Measurements from ENCODE around the gene SLC30A4. TPM values are rescaled to one million over a fixed set of nuclear protein-coding genes. Genes with fewer than 3 reads are reported as not detected.

The SLC30A4 gene
- total RNA-seq, 1 experiment from 2014 or later = 2.7 TPM

- H3K4me3 ChIP-seq = no peak overlapping the region
- TF ChIP-seq EZH2 (IDR thresholded peaks at IDR 0.05; ENCODE audit: low read depth) = no peak
- TF ChIP-seq CTCF (conservative IDR thresholded peaks at IDR 0.05) = no peak
- H3F3A ChIP-seq (ENCODE audit: insufficient read depth, low read depth) = no peaks in the 10 kb centered on the region
- no peaks in the 10 kb centered on the region for H3K9me2 ChIP-seq (ENCODE audit: insufficient read depth)
- CTCF ChIA-PET = no interaction called here
- no TSS peak for BruUV-seq (replicated peaks)
- no peaks in the 10 kb centered on the region for H3K9me3 ChIP-seq (ENCODE audit: insufficient read depth, low read depth)
- no peak overlapping the region for H3K27ac ChIP-seq
- H3K4me1 ChIP-seq (replicated peaks; ENCODE audit: insufficient read depth) = no peaks in the 10 kb centered on the region
- H3K4me2 ChIP-seq = no peak overlapping the region
- H3K79me2 ChIP-seq (ENCODE audit: low read depth) = no peaks in the 10 kb centered on the region
- no peaks in the 10 kb centered on the region for H4K20me1 ChIP-seq (ENCODE audit: insufficient read depth)
- DNase-seq = no peak
- H3K27me3 ChIP-seq (ENCODE audit: insufficient read depth, low read depth) = no peaks in the 10 kb centered on the region
- no peak overlapping the region for H2AFZ ChIP-seq
- intact Hi-C loops (cut with micrococcal nuclease; ENCODE audit: unreplicated experiment) = no loop called here
- no peaks in the 10 kb centered on the region for H3K36me3 ChIP-seq (ENCODE audit: low read depth)
- POLR2A ChIA-PET (ENCODE audit: unreplicated experiment) = interaction anchor here (0.6 kb wide), 1 partner anchor 1124 kb away, joined by 5 read pairs; no protein-coding TSS in a partner anchor
Observed at GRCh38 chr15:45550436-45550835, 27.9 kb upstream of the SLC30A4 start.

- no peak overlapping the region for H3K27ac ChIP-seq
- H3K4me1 ChIP-seq (replicated peaks; ENCODE audit: insufficient read depth) = no peaks in the 10 kb centered on the region
- intact Hi-C loops (cut with micrococcal nuclease; ENCODE audit: unreplicated experiment) = no loop called here
- ChIA-PET CTCF (no interaction called here), POLR2A (ENCODE audit: unreplicated experiment) (interaction anchor here (0.6 kb wide), 1 partner anchor 1123 kb away, joined by 5 read pairs; no protein-coding TSS in a partner anchor)
- no peaks in the 10 kb centered on the region for H3K36me3 ChIP-seq (ENCODE audit: low read depth)
- H3K4me2 ChIP-seq = no peak overlapping the region
- H3K4me3 ChIP-seq = no peak overlapping the region
- no peak for TF ChIP-seq EZH2 (IDR thresholded peaks at IDR 0.05; ENCODE audit: low read depth)
- TF ChIP-seq CTCF (conservative IDR thresholded peaks at IDR 0.05) = no peak
- peak in 1 of 2 experiments; percentile 52 for DNase-seq
- H3K9me2 ChIP-seq (ENCODE audit: insufficient read depth) = no peaks in the 10 kb centered on the region
- no peaks in the 10 kb centered on the region for H4K20me1 ChIP-seq (ENCODE audit: insufficient read depth)
- H3K79me2 ChIP-seq (ENCODE audit: low read depth) = no peaks in the 10 kb centered on the region
- no peaks in the 10 kb centered on the region for H3K27me3 ChIP-seq (ENCODE audit: insufficient read depth, low read depth)
- no peaks in the 10 kb centered on the region for H3K9me3 ChIP-seq (ENCODE audit: insufficient read depth, low read depth)
- no peak overlapping the region for H2AFZ ChIP-seq
- BruUV-seq (replicated peaks) = no TSS peak
- no peaks in the 10 kb centered on the region for H3F3A ChIP-seq (ENCODE audit: insufficient read depth, low read depth)
Observed at GRCh38 chr15:45549541-45550220, 27.1 kb upstream of the SLC30A4 start.

DNA sequence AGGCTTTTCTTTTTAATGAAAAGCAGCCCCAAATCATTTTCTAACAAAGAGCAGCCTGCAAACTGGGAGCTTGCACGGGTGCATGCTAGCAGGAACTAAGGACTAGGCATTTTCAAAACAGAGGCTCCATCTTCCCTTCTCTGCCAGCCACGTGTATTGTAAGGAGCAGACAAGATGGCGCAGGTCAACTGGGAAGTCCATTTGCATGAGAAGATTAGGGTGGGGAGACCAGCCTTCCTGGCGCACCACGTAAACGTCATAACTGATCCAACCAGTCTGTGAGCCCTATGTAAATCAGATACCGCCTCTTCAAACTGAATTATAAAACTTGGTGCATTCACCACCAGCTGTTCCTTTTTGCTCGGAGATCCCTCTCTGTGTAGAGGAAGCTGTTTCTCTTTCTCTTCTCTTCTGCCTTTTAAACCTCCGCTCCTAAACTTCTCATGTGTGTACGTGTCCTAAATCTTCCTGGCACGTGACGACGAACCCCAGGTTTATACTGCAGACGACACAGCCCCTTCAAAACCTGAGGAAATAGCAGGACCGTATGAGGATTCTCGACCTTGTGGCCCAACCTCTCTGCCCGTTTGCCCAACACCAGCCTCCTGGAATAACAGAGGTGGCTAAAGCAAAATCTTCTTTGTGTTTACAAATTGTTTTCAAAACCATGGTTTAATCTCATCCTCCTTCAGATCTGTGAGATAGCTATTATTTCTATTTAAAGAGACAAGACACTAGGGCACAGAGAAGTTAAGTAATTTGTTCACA, 26.4 kb upstream of the SLC30A4 start:
- no peak for TF ChIP-seq CTCF (conservative IDR thresholded peaks at IDR 0.05)
- no peak for TF ChIP-seq EZH2 (IDR thresholded peaks at IDR 0.05; ENCODE audit: low read depth)
- no peaks in the 10 kb centered on the region for H3K9me2 ChIP-seq (ENCODE audit: insufficient read depth)
- no peaks in the 10 kb centered on the region for H3K4me1 ChIP-seq (replicated peaks; ENCODE audit: insufficient read depth)
- no peaks in the 10 kb centered on the region for H3K79me2 ChIP-seq (ENCODE audit: low read depth)
- no peak overlapping the region for H2AFZ ChIP-seq
- H3K4me2 ChIP-seq = no peak overlapping the region
- no peaks in the 10 kb centered on the region for H4K20me1 ChIP-seq (ENCODE audit: insufficient read depth)
- no peaks in the 10 kb centered on the region for H3F3A ChIP-seq (ENCODE audit: insufficient read depth, low read depth)
- ChIA-PET CTCF (no interaction called here), POLR2A (ENCODE audit: unreplicated experiment) (no interaction called here)
- H3K36me3 ChIP-seq (ENCODE audit: low read depth) = no peaks in the 10 kb centered on the region
- H3K27me3 ChIP-seq (ENCODE audit: insufficient read depth, low read depth) = no peaks in the 10 kb centered on the region
- no TSS peak for BruUV-seq (replicated peaks)
- no peak for DNase-seq
- H3K9me3 ChIP-seq (ENCODE audit: insufficient read depth, low read depth) = no peaks in the 10 kb centered on the region
- intact Hi-C loops (cut with micrococcal nuclease; ENCODE audit: unreplicated experiment) = no loop called here
- H3K4me3 ChIP-seq = no peak overlapping the region
- H3K27ac ChIP-seq = no peak overlapping the region

Data from PC-9 (cell line).